K562 (cell line): ENCODE measurements around the gene DNAJB7. TPM values are rescaled to one million over a fixed set of nuclear protein-coding genes. Genes with fewer than 3 reads are reported as not detected.

Experiments used
- CEBPB ChIP-seq: fragments of 450-650 bp; IDR thresholded peaks from 2 replicates; pipeline ENCODE4 v1.6.1; 2016; ENCODE audit warnings: missing genetic modification characterization, missing compliant biosample characterization
- CREM ChIP-seq: IDR thresholded peaks from 2 replicates; pipeline ENCODE4 v1.6.1; 2014; ENCODE audit warnings: antibody characterized with exemption, low read depth
- EHMT2 ChIP-seq: fragments of 450-650 bp; IDR thresholded peaks from 2 replicates; pipeline ENCODE4 v1.6.1; 2018; ENCODE audit warnings: antibody characterized with exemption
- ELF2 ChIP-seq: fragments of 250-450 bp; sonication (Bioruptor Pico); IDR thresholded peaks from 2 replicates; pipeline ENCODE4 v1.5.0; 2021; ENCODE audit warnings: mild to moderate bottlenecking
- FOXA3 ChIP-seq, 2 experiments: fragments of 450-650 bp in 1 of 2; sonication (generic) in 1 of 2; formaldehyde crosslinking; IDR thresholded peaks in 1 of 2; conservative IDR thresholded peaks in 1 of 2; 2 replicates each; pipeline versions ENCODE4 v1.4.0 to v1.8.0; 2020 to 2022; ENCODE audit warnings: mild to moderate bottlenecking in 2 of 2, missing genetic modification reagents in 1 of 2
- KDM4B ChIP-seq, 2 experiments: fragments of 450-650 bp in 1 of 2; sonication (generic) in 1 of 2; IDR thresholded peaks; 2 replicates each; pipeline ENCODE4 v1.6.1; 2016 to 2017; ENCODE audit warnings: borderline replicate concordance in 2 of 2, antibody characterized with exemption in 1 of 2, low read depth in 1 of 2, mild to moderate bottlenecking in 1 of 2
- NFRKB ChIP-seq: fragments of 450-650 bp; IDR thresholded peaks from 2 replicates; pipeline ENCODE4 v1.6.1; 2016; ENCODE audit warnings: low read depth
- NFXL1 ChIP-seq: fragments of 450-650 bp; formaldehyde crosslinking; IDR thresholded peaks from 2 replicates; pipeline ENCODE4 v1.4.0; 2021; ENCODE audit warnings: mild to moderate bottlenecking
- PHF21A ChIP-seq: fragments of 450-650 bp; IDR thresholded peaks from 2 replicates; pipeline ENCODE4 v1.6.1; 2017; ENCODE audit warnings: low read depth, borderline replicate concordance
- PTBP1 ChIP-seq: fragments of 200-400 bp; formaldehyde crosslinking; IDR thresholded peaks from 2 replicates; pipeline ENCODE4 v1.6.1; 2017; ENCODE audit warnings: low read depth, low read length
- SRSF1 ChIP-seq: fragments of 200-400 bp; formaldehyde crosslinking; IDR thresholded peaks from 2 replicates; pipeline ENCODE4 v1.6.1; 2017; ENCODE audit warnings: mild to moderate bottlenecking, low read depth, low read length, moderate library complexity
- TAF7 ChIP-seq: fragments of 450-650 bp; IDR thresholded peaks from 2 replicates; pipeline ENCODE4 v1.6.1; 2016; ENCODE audit warnings: missing genetic modification characterization, missing compliant biosample characterization
- U2AF2 ChIP-seq: fragments of 200-400 bp; formaldehyde crosslinking; optimal IDR thresholded peaks from 2 replicates; pipeline ENCODE3; 2017; ENCODE audit warnings: low read depth, mild to moderate bottlenecking, low read length
- ZNF140 ChIP-seq: fragments of 250-450 bp; sonication (Bioruptor Pico); IDR thresholded peaks from 2 replicates; pipeline ENCODE4 v1.8.0; 2021; ENCODE audit warnings: moderate library complexity, mild to moderate bottlenecking, inconsistent platforms
- ZNF24 ChIP-seq: fragments of 450-650 bp; IDR thresholded peaks from 2 replicates; pipeline ENCODE4 v1.6.1; 2016
- ZNF316 ChIP-seq: fragments of 450-650 bp; IDR thresholded peaks from 2 replicates; pipeline ENCODE4 v1.6.1; 2016
- ZNF583 ChIP-seq: fragments of 250-450 bp; sonication (Bioruptor Pico); IDR thresholded peaks from 2 replicates; pipeline ENCODE4 v1.4.0; 2020
- ZNF668 ChIP-seq: fragments of 250-450 bp; sonication (Bioruptor Pico); IDR thresholded peaks from 2 replicates; pipeline ENCODE4 v1.8.0; 2022; ENCODE audit warnings: mild to moderate bottlenecking, inconsistent platforms
- ZNF699 ChIP-seq: fragments of 250-450 bp; sonication (Bioruptor Pico); IDR thresholded peaks from 2 replicates; pipeline ENCODE4 v1.8.0; 2021; ENCODE audit warnings: mild to moderate bottlenecking, moderate library complexity; ENCODE audit not compliant: insufficient replicate concordance
- polyA plus RNA-seq, 8 experiments: library from polyadenylated mRNA; depleted of rRNA in 4 of 8; stranded (reverse) in 5 of 8; unstranded in 3 of 8; fragments of >200 nt; fragmentation: Nextera tagmentation in 2 of 8; fragmentation: Illumina TruSeq in 1 of 8; extraction: Ambion mirVana in 2 of 8; extraction: Trizol in 1 of 8; gene quantifications; 2 replicates each; pipeline versions ENCODE4 v1.2.1 to v1.2.3, GENCODE V29; 2011 to 2014; ENCODE audit warnings: inconsistent platforms in 1 of 8, missing spikeins in 1 of 8
- total RNA-seq, 7 experiments: library from RNA; depleted of rRNA in 6 of 7; stranded (reverse); fragments of >200 nt in 6 of 7; fragmentation: Illumina TruSeq in 2 of 7; extraction: Trizol in 2 of 7; gene quantifications; 2 replicates each; pipeline versions ENCODE4 v1.2.1 to v1.2.3, GENCODE V29; 2011 to 2021; ENCODE audit warnings: low replicate concordance in 1 of 7
- TF ChIP-seq, protein P1 (sequence below): fragments of 200-600 bp; sonication (generic); IDR thresholded peaks from one replicate; pipeline ENCODE4 v1.6.1; 2012; ENCODE audit warnings: mild to moderate bottlenecking, low read depth, low read length, inconsistent platforms

The DNAJB7 gene
- total and polyA plus RNA-seq, 9 of the 15 experiments (the other 6 are each of a cell fraction or from before 2014, with no cell fraction given), result 0.13 to 0.21 TPM; not detected in 7

DNA sequence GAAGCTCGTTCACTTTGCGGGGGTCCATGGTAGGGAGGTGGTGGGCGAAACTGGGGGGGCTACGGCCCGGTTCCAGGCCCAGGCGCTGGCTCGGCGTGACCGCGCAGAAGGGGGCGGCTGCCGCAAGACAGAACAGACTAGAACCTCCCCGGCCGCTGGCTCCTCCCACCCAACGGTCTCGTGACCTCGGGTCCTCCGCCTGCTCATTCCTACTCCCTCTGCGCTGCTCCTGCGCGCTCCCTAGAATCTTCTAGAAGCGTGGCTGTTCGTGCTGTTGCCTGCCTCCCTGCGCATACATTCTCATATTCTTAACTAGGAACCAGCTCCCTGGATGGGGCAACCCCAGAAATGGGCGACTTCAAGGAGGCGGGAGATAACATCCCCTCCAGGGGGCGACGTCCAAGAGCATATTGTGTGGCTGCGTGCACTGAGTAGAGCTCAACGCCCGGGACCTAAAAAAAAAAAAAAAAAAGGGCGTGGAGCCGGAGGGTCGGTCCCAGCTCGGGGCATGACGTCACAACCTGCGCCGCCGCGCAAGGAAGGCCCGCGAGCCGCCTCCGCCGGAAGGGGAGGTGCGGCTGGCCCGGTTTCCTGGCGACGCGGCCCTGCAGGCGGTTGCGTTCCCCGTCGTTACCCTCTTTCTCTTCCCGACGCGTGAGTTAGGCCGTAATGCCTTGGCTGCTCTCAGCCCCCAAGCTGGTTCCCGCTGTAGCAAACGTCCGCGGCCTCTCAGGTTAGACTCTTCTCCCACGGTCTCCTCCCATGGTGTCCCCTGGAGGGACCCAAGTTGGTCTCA lies 5.2 kb downstream of the DNAJB7 start, which contains the start of the genes ST13 and XPNPEP3 (continued):
- TF ChIP-seq, protein P1, sequence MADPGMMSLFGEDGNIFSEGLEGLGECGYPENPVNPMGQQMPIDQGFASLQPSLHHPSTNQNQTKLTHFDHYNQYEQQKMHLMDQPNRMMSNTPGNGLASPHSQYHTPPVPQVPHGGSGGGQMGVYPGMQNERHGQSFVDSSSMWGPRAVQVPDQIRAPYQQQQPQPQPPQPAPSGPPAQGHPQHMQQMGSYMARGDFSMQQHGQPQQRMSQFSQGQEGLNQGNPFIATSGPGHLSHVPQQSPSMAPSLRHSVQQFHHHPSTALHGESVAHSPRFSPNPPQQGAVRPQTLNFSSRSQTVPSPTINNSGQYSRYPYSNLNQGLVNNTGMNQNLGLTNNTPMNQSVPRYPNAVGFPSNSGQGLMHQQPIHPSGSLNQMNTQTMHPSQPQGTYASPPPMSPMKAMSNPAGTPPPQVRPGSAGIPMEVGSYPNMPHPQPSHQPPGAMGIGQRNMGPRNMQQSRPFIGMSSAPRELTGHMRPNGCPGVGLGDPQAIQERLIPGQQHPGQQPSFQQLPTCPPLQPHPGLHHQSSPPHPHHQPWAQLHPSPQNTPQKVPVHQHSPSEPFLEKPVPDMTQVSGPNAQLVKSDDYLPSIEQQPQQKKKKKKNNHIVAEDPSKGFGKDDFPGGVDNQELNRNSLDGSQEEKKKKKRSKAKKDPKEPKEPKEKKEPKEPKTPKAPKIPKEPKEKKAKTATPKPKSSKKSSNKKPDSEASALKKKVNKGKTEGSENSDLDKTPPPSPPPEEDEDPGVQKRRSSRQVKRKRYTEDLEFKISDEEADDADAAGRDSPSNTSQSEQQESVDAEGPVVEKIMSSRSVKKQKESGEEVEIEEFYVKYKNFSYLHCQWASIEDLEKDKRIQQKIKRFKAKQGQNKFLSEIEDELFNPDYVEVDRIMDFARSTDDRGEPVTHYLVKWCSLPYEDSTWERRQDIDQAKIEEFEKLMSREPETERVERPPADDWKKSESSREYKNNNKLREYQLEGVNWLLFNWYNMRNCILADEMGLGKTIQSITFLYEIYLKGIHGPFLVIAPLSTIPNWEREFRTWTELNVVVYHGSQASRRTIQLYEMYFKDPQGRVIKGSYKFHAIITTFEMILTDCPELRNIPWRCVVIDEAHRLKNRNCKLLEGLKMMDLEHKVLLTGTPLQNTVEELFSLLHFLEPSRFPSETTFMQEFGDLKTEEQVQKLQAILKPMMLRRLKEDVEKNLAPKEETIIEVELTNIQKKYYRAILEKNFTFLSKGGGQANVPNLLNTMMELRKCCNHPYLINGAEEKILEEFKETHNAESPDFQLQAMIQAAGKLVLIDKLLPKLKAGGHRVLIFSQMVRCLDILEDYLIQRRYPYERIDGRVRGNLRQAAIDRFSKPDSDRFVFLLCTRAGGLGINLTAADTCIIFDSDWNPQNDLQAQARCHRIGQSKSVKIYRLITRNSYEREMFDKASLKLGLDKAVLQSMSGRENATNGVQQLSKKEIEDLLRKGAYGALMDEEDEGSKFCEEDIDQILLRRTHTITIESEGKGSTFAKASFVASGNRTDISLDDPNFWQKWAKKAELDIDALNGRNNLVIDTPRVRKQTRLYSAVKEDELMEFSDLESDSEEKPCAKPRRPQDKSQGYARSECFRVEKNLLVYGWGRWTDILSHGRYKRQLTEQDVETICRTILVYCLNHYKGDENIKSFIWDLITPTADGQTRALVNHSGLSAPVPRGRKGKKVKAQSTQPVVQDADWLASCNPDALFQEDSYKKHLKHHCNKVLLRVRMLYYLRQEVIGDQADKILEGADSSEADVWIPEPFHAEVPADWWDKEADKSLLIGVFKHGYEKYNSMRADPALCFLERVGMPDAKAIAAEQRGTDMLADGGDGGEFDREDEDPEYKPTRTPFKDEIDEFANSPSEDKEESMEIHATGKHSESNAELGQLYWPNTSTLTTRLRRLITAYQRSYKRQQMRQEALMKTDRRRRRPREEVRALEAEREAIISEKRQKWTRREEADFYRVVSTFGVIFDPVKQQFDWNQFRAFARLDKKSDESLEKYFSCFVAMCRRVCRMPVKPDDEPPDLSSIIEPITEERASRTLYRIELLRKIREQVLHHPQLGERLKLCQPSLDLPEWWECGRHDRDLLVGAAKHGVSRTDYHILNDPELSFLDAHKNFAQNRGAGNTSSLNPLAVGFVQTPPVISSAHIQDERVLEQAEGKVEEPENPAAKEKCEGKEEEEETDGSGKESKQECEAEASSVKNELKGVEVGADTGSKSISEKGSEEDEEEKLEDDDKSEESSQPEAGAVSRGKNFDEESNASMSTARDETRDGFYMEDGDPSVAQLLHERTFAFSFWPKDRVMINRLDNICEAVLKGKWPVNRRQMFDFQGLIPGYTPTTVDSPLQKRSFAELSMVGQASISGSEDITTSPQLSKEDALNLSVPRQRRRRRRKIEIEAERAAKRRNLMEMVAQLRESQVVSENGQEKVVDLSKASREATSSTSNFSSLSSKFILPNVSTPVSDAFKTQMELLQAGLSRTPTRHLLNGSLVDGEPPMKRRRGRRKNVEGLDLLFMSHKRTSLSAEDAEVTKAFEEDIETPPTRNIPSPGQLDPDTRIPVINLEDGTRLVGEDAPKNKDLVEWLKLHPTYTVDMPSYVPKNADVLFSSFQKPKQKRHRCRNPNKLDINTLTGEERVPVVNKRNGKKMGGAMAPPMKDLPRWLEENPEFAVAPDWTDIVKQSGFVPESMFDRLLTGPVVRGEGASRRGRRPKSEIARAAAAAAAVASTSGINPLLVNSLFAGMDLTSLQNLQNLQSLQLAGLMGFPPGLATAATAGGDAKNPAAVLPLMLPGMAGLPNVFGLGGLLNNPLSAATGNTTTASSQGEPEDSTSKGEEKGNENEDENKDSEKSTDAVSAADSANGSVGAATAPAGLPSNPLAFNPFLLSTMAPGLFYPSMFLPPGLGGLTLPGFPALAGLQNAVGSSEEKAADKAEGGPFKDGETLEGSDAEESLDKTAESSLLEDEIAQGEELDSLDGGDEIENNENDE, result no peak
- TF ChIP-seq ZNF316, result no peak
- TF ChIP-seq ELF2 (CRISPR knock-in tag), result no peak
- no peak for TF ChIP-seq CEBPB
- no peak for TF ChIP-seq KDM4B (IDR thresholded peaks at IDR 0.05; ENCODE audit: borderline replicate concordance in 2 of 2, low read depth in 1 of 2)
- TF ChIP-seq ZNF140, result no peak
- TF ChIP-seq CREM, result peak; percentile 97
- TF ChIP-seq ZNF699 (CRISPR knock-in tag), result no peak
- TF ChIP-seq SRSF1, result no peak
- TF ChIP-seq ZNF583, result no peak
- TF ChIP-seq ZNF24, result no peak
- TF ChIP-seq FOXA3 (CRISPR knock-in tag; conservative IDR thresholded peaks at IDR 0.05 in 1 of 2, IDR thresholded peaks at IDR 0.05 in 1 of 2), result no peak
- TF ChIP-seq NFXL1 (CRISPR knock-in tag), result no peak
- no peak for TF ChIP-seq TAF7 (tag)
- no peak for TF ChIP-seq PHF21A
- no peak for TF ChIP-seq ZNF668 (CRISPR knock-in tag)
- no peak for TF ChIP-seq U2AF2
- no peak for TF ChIP-seq EHMT2
- TF ChIP-seq PTBP1, result no peak
- no peak for TF ChIP-seq NFRKB
